ENCODE data around the gene OPN1SW.

OPN1SW gene, protein sequence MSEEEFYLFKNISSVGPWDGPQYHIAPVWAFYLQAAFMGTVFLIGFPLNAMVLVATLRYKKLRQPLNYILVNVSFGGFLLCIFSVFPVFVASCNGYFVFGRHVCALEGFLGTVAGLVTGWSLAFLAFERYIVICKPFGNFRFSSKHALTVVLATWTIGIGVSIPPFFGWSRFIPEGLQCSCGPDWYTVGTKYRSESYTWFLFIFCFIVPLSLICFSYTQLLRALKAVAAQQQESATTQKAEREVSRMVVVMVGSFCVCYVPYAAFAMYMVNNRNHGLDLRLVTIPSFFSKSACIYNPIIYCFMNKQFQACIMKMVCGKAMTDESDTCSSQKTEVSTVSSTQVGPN

GRCh38 chr7:128775744-128776474 lies at the start of gene OPN1SW:
Gene OPN1SW (minus strand): TSS chr7:128775794. CDS start chr7:128775781, 13 bp downstream.
- TF ChIP-seq CTCF (IDR thresholded peaks at IDR 0.05): no peak

GRCh38 chr7:128821724-128822123 lies 46.1 kb upstream of the OPN1SW start:
- TF ChIP-seq CTCF (IDR thresholded peaks at IDR 0.05): no peak

DNA sequence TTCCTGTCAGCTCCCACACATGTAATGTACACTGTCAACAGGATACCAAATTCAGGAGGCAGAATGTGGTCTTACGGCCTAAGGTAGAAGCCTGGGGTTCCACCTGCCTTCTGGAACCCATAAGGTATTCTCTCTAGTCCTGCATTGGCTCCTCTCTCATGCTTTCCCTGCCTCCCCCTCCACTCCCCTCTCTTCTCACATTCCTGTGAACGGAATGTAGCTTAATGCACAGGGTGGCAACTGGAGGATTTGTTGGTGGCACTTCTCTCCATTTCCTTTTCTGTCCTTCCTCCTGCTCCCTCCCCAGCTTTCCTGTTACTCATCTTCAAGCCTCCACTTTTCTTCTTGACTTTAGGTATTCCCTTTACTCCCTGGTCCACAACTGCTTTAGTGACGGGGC lies 43.1 kb upstream of the OPN1SW start:
- TF ChIP-seq CTCF (IDR thresholded peaks at IDR 0.05): no peak

- TF ChIP-seq CTCF (IDR thresholded peaks at IDR 0.05): no peak
These were observed 39.8 kb upstream of the OPN1SW start for GRCh38 chr7:128815289-128815942.

GRCh38 chr7:128814499-128814898 lies 38.9 kb upstream of the OPN1SW start:
- no peak for TF ChIP-seq CTCF (IDR thresholded peaks at IDR 0.05)

DNA sequence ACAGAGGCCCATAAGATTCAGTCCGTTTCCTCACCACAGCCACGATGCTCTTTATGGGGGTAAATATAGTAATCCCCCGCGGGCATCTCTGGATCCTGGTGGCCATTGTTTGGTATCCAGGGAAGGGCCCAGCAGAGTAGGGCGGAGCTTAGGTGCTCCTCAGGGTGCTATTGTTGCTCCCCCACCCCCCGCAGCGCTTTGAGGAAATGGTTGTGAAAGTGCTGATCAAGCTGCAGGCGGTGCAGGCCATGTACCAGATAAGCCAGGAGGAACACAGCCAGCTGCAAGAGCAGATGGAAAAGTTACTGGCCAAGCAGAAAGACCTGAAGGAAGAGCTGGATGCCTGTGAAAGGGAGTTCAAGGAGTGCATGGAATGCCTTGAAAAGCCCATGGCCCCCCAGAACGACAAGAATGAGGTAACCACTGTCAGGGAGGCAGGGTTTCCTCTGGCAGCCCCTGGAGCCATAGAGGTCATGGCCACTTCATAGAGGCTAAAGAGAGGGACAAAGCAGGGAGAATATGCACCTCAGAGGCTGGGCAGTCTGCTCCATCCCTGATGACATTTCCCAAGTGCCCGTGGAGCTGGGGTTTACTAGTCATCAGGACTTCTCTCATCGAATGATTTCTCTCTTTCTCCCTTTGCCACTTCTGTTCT lies 37.0 kb upstream of the OPN1SW start:
- no peak for TF ChIP-seq CTCF (IDR thresholded peaks at IDR 0.05)
